ENCODE measurements around the gene STIMATE.
A peak's percentile ranks its signal among the peaks of the same experiment; 100 is the strongest.

Gene STIMATE

DNA sequence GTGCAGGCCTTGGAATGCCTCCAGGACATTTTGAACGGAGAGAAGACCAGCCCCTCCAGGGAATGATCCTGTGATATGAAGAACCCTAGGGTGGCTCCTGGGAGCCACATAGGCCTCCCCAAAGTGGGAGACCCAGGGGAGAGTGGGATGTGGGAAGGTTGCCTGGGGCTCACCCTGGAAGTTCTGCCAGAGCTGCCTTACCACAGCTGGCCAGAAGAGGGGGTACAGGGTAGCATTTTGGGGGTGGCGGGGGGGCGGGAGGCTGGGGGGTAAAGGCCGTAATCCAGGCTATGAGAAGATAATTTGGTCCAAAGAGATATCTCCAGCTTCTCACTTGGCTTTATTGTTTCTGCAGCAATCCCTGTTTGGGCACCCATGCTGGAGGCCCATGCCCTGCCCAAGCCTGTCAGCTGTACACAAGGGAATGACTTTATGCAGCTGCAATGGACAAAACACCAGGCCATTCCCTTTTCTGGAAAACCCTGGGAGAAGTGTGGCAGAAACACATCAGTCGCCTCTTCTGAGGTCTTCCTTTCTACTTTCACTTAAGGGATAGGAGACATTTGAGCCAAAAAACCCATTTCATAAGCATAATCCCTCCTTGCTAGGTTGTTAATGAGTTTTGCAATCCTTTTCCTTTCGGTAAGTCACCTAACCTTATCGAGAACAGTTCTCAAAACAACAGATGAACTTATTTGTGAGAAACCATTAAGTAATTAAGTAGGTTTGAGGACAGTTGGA is 51.5 kb downstream of the STIMATE start:
- Mint-ChIP-seq H3K9me3 (no peaks in the 10 kb centered on the region), H3K27me3 (ENCODE audit: low read depth, poor library complexity) (peaks cover 5% of the 10 kb centered on the region), H3K4me3 (no peak overlapping the region), H3K4me1 (peaks cover 39% of the 10 kb centered on the region), H3K27ac (no peak overlapping the region), H3K36me3 (ENCODE audit: low read depth) (peaks cover 18% of the 10 kb centered on the region)
- TF ChIP-seq, protein P1, sequence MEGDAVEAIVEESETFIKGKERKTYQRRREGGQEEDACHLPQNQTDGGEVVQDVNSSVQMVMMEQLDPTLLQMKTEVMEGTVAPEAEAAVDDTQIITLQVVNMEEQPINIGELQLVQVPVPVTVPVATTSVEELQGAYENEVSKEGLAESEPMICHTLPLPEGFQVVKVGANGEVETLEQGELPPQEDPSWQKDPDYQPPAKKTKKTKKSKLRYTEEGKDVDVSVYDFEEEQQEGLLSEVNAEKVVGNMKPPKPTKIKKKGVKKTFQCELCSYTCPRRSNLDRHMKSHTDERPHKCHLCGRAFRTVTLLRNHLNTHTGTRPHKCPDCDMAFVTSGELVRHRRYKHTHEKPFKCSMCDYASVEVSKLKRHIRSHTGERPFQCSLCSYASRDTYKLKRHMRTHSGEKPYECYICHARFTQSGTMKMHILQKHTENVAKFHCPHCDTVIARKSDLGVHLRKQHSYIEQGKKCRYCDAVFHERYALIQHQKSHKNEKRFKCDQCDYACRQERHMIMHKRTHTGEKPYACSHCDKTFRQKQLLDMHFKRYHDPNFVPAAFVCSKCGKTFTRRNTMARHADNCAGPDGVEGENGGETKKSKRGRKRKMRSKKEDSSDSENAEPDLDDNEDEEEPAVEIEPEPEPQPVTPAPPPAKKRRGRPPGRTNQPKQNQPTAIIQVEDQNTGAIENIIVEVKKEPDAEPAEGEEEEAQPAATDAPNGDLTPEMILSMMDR (IDR thresholded peaks at IDR 0.05), result no peak
- DNase-seq, result peak; percentile 22

GRCh38 chr3:52845157-52845556 is 52.2 kb downstream of the STIMATE start:
- peaks cover 39% of the 10 kb centered on the region for H3K4me1 Mint-ChIP-seq
- no peak overlapping the region for H3K4me3 Mint-ChIP-seq
- DNase-seq, result no peak
- TF ChIP-seq, protein P1 (IDR thresholded peaks at IDR 0.05), result no peak
- peaks cover 5% of the 10 kb centered on the region for H3K27me3 Mint-ChIP-seq (ENCODE audit: low read depth, poor library complexity)
- H3K27ac Mint-ChIP-seq, result no peak overlapping the region
- H3K9me3 Mint-ChIP-seq, result no peaks in the 10 kb centered on the region
- H3K36me3 Mint-ChIP-seq (ENCODE audit: low read depth), result peaks cover 18% of the 10 kb centered on the region

DNA sequence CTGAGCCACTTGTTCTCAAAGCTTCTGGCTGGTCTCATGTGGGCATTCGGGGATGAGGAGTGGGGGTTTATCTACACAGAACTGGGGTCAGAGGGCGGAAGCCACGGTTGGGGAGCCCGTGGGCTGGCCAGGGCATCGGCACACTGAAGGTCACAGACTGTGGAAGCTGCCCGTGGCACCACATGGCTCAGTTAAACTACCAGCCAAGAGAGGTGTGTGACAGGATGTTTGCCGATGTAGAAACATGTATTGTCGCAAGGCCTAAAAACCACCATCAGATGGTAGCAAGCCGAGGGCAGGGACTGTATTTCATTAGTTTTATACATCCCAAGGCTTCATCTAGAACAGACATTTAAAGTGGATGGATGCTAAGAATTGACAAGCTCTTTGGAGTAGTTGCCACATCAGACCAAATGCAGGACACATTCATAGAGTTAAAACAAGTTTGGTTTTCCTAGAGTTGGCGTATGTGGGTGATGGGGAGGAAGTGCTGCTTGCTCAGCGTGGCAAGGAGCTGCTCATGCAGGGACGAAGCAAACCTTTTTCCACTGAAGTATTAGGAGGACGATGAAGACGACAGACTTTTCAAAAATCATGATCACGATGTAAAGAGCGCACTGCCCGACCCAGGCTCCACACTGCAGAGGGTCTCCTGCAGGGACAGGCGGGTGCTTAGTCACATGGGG is 52.9 kb downstream of the STIMATE start:
- Mint-ChIP-seq H3K4me1 (peaks cover 39% of the 10 kb centered on the region), H3K27me3 (ENCODE audit: low read depth, poor library complexity) (peaks cover 5% of the 10 kb centered on the region), H3K27ac (peak overlapping the region; percentile 88), H3K4me3 (no peak overlapping the region), H3K9me3 (no peaks in the 10 kb centered on the region), H3K36me3 (ENCODE audit: low read depth) (peaks cover 18% of the 10 kb centered on the region)
- TF ChIP-seq, protein P1 (IDR thresholded peaks at IDR 0.05), result no peak
- DNase-seq, result no peak

DNA sequence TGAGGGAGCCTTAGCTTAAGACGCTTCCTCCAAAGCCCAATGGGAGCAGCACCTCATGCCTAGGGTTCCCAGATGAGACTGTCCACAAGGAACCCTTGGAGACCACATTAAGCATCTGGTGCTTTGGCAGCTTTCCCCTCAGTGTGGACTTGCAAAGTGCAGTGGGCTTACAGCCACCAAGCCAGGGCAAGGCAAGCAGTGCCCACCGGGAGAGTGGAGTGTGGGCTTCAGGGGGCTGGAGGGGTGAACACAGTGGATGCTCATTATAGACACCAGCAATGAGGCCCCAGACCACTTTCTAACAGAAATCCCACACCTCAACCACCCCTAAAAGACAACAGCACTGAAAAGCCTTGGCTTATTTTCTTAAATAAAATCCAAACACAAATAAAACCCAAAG is 53.5 kb downstream of the STIMATE start:
- TF ChIP-seq, protein P1 (IDR thresholded peaks at IDR 0.05), result no peak
- no peak for DNase-seq
- Mint-ChIP-seq H3K27ac (no peak overlapping the region), H3K27me3 (ENCODE audit: low read depth, poor library complexity) (peaks cover 5% of the 10 kb centered on the region), H3K9me3 (no peaks in the 10 kb centered on the region), H3K4me1 (peaks cover 39% of the 10 kb centered on the region), H3K36me3 (ENCODE audit: low read depth) (peaks cover 18% of the 10 kb centered on the region), H3K4me3 (no peak overlapping the region)

DNA sequence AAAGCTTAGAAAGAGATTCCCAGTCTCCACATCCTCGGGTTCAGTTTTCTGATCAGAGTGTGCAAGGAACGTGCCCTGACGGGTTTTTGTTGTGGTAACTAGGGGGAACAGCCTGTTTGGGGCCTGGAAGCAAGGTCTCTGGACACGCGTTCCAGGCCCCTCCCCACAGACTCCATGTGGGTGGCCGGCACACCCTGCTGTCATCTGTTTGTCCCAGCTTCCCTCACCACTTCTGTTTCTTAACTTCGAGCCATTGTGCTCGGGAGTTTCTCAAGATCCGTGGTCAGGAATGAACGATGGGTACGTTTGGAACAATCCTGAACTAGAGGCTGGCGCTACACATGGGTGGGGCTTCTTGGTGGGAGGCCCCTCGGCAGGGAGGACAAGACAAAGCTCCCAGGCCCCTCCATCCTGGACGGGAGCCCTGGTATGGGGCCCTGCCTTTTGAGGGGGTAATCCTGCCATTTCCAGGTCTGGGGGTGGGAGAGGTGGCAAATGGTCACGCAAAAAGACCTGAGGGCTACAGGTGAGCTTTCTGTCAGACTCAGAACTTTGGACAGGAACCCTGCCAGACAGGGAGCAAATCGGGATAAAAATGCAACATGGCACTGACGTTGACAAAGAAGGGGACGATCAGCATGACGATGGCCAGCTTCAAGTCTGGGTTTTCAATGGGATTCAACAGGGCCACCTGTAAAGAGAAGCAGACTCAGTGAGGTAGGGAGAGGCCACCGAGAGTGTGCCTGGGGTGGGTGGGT is 54.1 kb downstream of the STIMATE start:
- peaks cover 18% of the 10 kb centered on the region for H3K36me3 Mint-ChIP-seq (ENCODE audit: low read depth)
- H3K27ac Mint-ChIP-seq, result no peak overlapping the region
- peaks cover 5% of the 10 kb centered on the region for H3K27me3 Mint-ChIP-seq (ENCODE audit: low read depth, poor library complexity)
- H3K4me1 Mint-ChIP-seq, result peaks cover 39% of the 10 kb centered on the region
- TF ChIP-seq, protein P1 (IDR thresholded peaks at IDR 0.05), result no peak
- no peak overlapping the region for H3K4me3 Mint-ChIP-seq
- DNase-seq, result no peak
- no peaks in the 10 kb centered on the region for H3K9me3 Mint-ChIP-seq

All from nephron progenitor cell (in vitro differentiated cells).